GM12878 (cell line): ENCODE measurements around the gene UNCX. TPM values are rescaled to one million over a fixed set of nuclear protein-coding genes. Genes with fewer than 3 reads are reported as not detected.

ENCODE experiments used
- HDGF ChIP-seq: fragments of 450-650 bp; IDR thresholded peaks from 2 replicates; pipeline ENCODE4 v1.6.1; 2016; ENCODE audit warnings: antibody characterized with exemption
- IKZF2 ChIP-seq, 2 experiments: fragments of 450-650 bp; IDR thresholded peaks; 2 replicates each; pipeline ENCODE4 v1.6.1; 2017; ENCODE audit warnings: mild to moderate bottlenecking in 2 of 2, moderate library complexity in 2 of 2
- SIN3A ChIP-seq: IDR thresholded peaks from 2 replicates; pipeline ENCODE4 v1.6.1; 2012; ENCODE audit warnings: low read depth, low read length, improper control_type of control experiment
- SMAD1 ChIP-seq: fragments of 450-650 bp; IDR thresholded peaks from 2 replicates; pipeline ENCODE4 v1.6.1; 2018; ENCODE audit warnings: mild to moderate bottlenecking, low read depth; ENCODE audit not compliant: partially characterized antibody
- polyA plus RNA-seq, 11 experiments: library from polyadenylated mRNA; depleted of rRNA in 4 of 11; unstranded in 6 of 11; stranded (reverse) in 5 of 11; fragments of >200 nt; fragmentation: Nextera tagmentation in 4 of 11; fragmentation: Illumina TruSeq in 1 of 11; extraction: Ambion mirVana in 4 of 11; extraction: Trizol in 1 of 11; gene quantifications; 1 replicate in 1 of 11; 2 replicates in 10 of 11; pipeline versions ENCODE4 v1.2.1 to v1.2.3, GENCODE V29; 2011 to 2016; ENCODE audit warnings: inconsistent platforms in 2 of 11, missing spikeins in 2 of 11, low read depth in 1 of 11
- total RNA-seq, 4 experiments: library from RNA; depleted of rRNA in 3 of 4; stranded (reverse); fragments of >200 nt in 3 of 4; fragmentation: Illumina TruSeq in 1 of 4; extraction: Trizol in 1 of 4; gene quantifications; 2 replicates each; pipeline versions ENCODE4 v1.2.1 to v1.2.3, GENCODE V29; 2013 to 2021
- TF ChIP-seq, protein P1 (sequence below): IDR thresholded peaks from 2 replicates; pipeline ENCODE4 v1.6.1; 2011; ENCODE audit warnings: borderline replicate concordance, low read depth, mild to moderate bottlenecking, moderate library complexity, mixed read lengths, low read length; ENCODE audit not compliant: insufficient read depth; ENCODE audit errors: extremely low read length
- TF ChIP-seq, protein P2 (sequence below): fragments of 450-650 bp; IDR thresholded peaks from 2 replicates; pipeline ENCODE4 v1.6.1; 2017; ENCODE audit warnings: mild to moderate bottlenecking, low read depth, inconsistent platforms; ENCODE audit not compliant: poor library complexity, severe bottlenecking
- TF ChIP-seq, protein P3 (sequence below): fragments of 450-650 bp; formaldehyde crosslinking; IDR thresholded peaks from 2 replicates; pipeline ENCODE4 v1.4.0; 2020; ENCODE audit warnings: mild to moderate bottlenecking, moderate library complexity

The UNCX gene
- total and polyA plus RNA-seq, 10 of the 15 experiments (the other 5 are each of a cell fraction or from before 2014, with no cell fraction given) = not detected

DNA sequence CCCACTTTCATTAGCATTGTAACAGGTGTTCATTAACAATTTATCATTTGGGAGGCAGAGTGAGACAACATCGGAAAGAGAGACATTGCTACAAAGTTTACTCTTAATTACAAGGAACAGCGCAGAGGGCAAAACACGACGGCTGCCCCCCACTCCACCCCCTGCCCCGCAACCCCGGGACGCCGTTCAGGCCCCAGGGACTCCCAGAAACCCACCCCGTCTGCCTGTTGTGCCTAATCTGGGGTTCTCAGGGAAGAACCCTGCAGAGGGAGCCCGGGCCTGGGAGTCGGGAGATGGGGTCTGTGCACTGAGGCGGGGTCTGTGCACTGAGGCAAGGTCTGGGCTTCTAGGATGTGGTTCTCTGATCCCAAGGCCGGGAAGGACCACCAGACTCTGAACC, 25.2 kb downstream of the UNCX start (continued):
- TF ChIP-seq, protein P1, sequence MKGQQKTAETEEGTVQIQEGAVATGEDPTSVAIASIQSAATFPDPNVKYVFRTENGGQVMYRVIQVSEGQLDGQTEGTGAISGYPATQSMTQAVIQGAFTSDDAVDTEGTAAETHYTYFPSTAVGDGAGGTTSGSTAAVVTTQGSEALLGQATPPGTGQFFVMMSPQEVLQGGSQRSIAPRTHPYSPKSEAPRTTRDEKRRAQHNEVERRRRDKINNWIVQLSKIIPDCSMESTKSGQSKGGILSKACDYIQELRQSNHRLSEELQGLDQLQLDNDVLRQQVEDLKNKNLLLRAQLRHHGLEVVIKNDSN = no peak
- TF ChIP-seq, protein P2, sequence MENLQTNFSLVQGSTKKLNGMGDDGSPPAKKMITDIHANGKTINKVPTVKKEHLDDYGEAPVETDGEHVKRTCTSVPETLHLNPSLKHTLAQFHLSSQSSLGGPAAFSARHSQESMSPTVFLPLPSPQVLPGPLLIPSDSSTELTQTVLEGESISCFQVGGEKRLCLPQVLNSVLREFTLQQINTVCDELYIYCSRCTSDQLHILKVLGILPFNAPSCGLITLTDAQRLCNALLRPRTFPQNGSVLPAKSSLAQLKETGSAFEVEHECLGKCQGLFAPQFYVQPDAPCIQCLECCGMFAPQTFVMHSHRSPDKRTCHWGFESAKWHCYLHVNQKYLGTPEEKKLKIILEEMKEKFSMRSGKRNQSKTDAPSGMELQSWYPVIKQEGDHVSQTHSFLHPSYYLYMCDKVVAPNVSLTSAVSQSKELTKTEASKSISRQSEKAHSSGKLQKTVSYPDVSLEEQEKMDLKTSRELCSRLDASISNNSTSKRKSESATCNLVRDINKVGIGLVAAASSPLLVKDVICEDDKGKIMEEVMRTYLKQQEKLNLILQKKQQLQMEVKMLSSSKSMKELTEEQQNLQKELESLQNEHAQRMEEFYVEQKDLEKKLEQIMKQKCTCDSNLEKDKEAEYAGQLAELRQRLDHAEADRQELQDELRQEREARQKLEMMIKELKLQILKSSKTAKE = no peak
- TF ChIP-seq SIN3A (no peak), SMAD1 (no peak), IKZF2 (IDR thresholded peaks at IDR 0.05) (no peak), HDGF (no peak)
- TF ChIP-seq, protein P3, sequence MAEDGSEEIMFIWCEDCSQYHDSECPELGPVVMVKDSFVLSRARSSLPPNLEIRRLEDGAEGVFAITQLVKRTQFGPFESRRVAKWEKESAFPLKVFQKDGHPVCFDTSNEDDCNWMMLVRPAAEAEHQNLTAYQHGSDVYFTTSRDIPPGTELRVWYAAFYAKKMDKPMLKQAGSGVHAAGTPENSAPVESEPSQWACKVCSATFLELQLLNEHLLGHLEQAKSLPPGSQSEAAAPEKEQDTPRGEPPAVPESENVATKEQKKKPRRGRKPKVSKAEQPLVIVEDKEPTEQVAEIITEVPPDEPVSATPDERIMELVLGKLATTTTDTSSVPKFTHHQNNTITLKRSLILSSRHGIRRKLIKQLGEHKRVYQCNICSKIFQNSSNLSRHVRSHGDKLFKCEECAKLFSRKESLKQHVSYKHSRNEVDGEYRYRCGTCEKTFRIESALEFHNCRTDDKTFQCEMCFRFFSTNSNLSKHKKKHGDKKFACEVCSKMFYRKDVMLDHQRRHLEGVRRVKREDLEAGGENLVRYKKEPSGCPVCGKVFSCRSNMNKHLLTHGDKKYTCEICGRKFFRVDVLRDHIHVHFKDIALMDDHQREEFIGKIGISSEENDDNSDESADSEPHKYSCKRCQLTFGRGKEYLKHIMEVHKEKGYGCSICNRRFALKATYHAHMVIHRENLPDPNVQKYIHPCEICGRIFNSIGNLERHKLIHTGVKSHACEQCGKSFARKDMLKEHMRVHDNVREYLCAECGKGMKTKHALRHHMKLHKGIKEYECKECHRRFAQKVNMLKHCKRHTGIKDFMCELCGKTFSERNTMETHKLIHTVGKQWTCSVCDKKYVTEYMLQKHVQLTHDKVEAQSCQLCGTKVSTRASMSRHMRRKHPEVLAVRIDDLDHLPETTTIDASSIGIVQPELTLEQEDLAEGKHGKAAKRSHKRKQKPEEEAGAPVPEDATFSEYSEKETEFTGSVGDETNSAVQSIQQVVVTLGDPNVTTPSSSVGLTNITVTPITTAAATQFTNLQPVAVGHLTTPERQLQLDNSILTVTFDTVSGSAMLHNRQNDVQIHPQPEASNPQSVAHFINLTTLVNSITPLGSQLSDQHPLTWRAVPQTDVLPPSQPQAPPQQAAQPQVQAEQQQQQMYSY (CRISPR knock-in tag) = no peak
